Suprapubic skin (tissue), 3 donors: ENCODE data around the gene PROK2.

ENCODE experiments used
- POLR2A ChIP-seq, 2 donors: fragments of 450-650 bp; IDR thresholded peaks; one replicate each; pipeline ENCODE4 v1.6.1; 2017; ENCODE audit warnings: antibody characterized with exemption in 2 of 2, mild to moderate bottlenecking in 2 of 2, moderate library complexity in 2 of 2
- TF ChIP-seq, protein P1 (sequence below), 2 donors: fragments of 200-600 bp in 1 of 2; fragments of 450-650 bp in 1 of 2; sonication (generic) in 1 of 2; IDR thresholded peaks; one replicate each; pipeline ENCODE4 v1.5.1; 2016 to 2019; ENCODE audit warnings: antibody characterized with exemption in 2 of 2, mild to moderate bottlenecking in 1 of 2, moderate library complexity in 1 of 2

DNA sequence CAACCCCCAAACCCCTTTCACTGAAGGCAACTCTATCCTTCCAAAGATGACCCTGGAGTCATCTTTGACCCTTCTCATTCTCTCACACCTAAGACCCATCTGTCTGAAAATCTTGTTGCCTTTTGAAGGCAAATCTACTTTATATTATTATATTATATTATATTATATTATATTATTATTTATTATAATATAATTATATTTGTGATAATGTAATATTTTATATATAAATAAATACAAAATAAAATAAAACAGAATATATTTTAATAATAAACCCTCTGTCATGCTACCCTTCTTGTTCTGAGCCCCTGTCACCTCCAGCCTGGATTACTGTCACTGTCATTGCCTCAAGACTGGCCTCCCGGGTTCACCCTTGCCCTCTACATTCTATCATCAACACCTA, 5.0 kb upstream of the PROK2 start:
- no peak for TF ChIP-seq POLR2A (IDR thresholded peaks at IDR 0.05)
- TF ChIP-seq, protein P1, sequence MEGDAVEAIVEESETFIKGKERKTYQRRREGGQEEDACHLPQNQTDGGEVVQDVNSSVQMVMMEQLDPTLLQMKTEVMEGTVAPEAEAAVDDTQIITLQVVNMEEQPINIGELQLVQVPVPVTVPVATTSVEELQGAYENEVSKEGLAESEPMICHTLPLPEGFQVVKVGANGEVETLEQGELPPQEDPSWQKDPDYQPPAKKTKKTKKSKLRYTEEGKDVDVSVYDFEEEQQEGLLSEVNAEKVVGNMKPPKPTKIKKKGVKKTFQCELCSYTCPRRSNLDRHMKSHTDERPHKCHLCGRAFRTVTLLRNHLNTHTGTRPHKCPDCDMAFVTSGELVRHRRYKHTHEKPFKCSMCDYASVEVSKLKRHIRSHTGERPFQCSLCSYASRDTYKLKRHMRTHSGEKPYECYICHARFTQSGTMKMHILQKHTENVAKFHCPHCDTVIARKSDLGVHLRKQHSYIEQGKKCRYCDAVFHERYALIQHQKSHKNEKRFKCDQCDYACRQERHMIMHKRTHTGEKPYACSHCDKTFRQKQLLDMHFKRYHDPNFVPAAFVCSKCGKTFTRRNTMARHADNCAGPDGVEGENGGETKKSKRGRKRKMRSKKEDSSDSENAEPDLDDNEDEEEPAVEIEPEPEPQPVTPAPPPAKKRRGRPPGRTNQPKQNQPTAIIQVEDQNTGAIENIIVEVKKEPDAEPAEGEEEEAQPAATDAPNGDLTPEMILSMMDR (IDR thresholded peaks at IDR 0.05), result no peak
